Activated T-cell treated with anti-CD3 and anti-CD28 coated beads for 1 hour (primary cell): ENCODE results near the gene FAM227B.

ENCODE experiments used
- DNase-seq: peaks from one replicate; pipeline ENCODE4 v3.0.0-alpha.2; 2020; ENCODE audit warnings: low read depth

Gene FAM227B

DNA sequence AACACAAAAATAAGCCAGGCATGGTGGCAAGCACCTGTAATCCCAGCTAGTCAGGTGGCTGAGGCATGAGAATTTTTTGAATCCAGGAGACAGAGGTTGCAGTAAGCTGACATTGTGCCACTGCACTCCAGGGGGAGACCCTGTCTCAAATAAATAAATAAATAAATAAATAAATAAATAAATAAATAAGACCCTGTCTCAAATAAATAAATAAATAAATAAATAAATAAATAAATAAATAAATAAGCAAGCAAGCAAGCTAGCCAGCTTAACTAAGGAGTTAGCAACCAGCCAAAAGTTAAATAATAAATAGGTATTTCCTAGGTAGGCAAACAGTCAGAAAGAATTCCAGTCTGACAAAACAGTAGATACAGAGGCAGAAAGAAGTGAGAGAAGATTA, 326.7 kb downstream of the FAM227B start:
- no peak for DNase-seq

DNA sequence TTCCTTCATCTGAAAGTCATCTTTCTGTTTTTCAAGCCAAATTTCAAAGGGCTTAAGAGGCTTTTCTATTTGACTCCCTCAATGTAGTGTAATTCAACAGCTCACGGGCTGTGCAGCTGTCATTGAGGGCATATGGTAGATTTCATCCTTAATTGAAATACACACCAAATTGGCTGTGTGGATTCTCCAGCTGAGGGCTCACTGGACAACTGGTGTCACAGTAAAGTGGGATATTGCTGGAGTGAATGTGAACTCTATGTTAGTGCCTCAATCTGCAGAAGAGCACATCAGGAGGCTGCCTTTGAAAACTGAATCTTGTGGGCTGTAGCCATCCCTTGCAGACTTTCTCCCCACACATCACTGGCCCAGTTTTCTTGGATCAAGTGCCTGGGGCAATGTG, 330.4 kb downstream of the FAM227B start:
- DNase-seq: no peak

DNA sequence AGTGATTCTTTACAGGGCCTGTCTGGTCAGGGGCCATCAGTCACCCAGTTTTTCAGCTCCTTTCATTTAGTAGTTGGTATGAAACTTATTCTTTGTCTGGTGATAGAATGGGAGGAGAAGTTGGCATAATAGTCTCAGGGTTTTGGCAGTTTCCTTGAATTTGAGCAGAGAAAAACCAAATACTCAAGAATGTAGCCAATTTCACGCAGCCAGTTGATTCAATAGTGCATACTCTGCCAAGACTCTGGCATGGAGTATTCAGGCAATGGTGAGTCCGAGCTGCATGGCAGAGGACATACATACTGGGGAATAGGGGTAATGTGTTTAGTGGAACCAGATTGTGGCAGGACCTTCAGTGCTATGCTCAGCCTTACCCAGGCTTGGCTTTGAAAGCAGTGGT, 332.2 kb downstream of the FAM227B start:
- DNase-seq: no peak

DNA sequence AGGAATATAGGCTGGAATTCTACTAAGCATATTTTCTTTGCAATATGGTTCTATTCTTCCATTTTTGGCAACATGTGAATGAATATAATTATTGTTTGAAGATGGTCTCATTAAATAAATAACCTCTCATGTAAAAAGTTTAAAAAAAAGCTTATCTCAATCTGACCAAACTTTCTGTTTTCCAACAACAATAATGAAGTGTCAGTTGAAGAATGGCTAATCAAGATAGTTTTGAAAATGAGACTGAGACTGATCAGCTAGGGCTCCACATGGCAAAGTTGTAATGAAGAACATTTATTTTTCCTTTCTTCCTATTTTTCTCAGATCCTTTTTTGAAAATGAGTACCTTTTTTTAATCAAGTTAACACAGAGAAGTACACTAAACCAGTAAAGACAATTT, 333.1 kb downstream of the FAM227B start:
- DNase-seq: no peak

DNA sequence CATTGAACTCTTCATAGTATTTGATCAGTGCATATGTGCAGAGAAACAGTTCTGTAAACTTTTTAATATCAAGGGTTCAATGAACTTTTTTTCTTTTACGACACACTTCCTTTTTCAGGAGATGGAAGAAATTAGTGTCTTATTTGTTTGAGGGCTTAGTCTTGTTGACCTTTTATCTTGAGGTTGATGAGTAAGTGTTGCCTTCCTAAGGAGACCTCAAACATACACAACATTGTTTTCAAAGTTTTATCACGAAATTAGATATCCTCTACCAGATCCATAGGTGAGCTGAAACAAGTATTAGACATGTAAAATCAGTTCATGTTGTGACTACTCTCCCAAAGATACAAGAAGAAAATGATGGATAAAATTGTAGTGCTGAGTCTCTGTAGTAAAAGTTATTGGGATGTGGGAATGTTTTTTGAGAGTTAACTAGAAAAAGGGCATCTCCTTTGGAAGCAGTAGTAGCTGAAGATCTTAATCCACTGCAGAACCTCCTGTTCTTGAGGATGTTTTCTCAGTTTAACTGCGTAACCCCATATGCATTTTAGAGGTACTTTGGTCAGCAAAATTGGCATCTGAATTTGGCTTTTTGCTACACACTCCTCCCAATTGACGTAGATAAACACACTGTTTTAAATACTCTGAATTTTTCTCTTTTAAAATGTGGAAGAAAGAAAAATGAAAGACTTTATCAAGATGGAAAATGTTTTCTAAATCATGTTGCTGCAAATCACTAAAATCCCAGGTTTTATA, 333.8 kb downstream of the FAM227B start:
- DNase-seq: no peak

DNA sequence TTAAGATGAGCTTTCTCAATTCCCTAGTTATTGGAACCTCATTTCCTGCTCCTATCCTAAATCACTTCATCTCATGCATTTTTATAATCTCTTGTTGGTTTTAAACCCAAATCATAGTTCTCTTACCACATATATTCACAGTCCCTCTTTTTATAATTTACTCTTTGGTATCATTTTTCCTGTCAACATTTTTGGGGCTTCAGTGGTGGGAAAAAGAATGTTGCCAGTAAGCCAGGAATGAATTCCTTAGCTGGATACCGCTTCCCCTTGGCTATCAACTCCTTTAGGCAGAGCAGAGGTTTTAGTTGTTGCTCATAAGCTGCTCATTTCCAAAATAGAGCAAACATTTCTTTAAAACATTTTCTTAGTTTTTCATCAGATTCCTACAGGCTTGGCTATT, 338.3 kb downstream of the FAM227B start:
- DNase-seq: no peak

DNA sequence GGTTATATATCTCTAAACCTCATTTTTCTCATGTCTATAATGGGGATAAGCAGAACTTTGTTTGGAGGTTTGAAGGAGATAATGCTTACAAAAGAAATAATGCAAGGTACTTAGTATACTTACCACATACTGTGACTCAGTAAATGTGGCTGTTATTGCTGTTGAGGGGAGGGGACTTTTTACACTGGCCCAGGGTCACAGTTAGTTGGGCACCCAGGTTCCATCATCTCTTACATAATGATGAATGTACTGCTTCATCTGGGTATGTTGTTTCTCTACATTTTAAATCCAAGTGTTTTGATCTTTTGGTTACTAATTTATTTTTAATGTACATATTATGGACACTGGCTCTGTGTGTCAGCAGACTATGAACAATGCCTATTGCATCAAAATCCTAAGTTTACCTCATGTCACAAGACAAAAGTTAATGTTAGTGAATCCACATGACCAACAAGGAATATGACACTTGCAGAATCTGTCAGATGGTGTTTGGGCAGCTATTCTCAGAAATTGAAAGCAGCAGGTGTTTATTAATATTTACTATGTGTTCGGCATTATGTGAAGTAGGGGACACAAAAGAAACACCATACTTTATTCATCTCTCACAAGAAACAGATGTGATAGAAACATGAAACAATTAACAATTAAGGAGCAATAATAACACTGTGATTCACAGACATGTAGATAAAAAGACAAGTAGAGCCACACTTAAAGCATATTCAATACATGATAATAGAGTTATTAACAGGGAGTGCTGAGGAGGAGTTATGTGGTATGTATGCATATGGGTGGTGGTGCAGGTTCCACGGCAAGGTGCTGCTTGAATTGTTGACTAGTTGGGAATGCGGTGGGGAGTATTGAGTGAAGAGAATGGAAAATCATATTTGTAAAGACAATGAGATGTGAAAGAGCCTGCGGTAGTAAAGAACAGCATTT, 340.8 kb downstream of the FAM227B start:
- DNase-seq: no peak

DNA sequence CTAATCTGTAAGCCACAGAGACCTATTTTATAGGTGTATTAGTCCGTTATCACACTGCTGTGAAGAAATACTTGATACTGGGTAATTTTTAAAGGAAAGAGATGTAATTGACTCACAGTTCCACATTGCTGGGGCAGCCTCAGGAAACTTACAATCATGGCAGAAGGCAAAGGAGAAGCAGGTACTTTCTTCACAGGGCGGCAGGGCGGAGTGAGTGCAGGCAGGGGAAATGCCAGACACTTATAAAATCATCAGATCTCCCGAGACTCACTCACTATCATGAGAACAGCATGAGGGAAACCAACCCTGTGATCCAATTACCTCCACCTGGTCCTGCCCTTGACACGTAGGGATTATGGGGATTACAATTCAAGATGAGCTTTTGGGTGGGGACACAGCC, 341.9 kb downstream of the FAM227B start:
- DNase-seq: no peak
